ENCODE data around the gene COG6.

Gene COG6

GRCh38 chr13:39655569-39656324 lies at the start of gene COG6:
Gene COG6, plus strand, starts transcription at chr13:39655662. Its CDS starts 65 bp downstream, at chr13:39655727.
- DNase-seq (ENCODE audit: low spot score): peak; percentile 91

DNA sequence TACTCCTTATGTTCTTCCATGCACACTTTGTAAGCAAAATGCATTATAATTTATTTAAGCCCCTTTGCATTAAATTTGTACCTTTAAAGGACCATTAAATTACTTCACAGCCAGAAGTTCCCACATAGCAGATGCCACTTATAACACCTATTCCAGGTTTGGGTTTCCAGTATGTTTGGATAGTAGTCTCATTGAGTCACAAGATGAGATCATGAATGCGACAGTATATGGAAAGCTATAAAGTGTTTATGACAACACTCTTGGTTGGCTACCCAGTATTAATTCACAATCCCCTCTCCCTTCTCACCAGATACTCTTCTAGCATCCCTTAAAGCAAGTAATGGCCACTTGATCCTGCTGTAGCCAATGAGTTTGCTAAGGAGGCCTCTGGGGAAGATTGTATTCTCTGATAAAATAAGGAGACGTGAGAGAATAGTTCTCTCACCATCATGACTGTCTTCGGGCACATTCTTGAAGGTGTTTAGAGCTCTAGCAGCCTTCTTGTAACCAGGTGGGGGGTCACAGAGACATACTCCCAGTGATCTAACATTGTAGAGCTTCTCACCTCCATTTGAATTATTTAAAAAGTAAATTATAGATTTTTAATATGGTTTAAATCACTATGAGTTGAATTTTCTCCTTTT lies 49.7 kb upstream of the COG6 start:
- no peak for DNase-seq (ENCODE audit: low spot score)

GRCh38 chr13:39607876-39608275 lies 47.6 kb upstream of the COG6 start:
- DNase-seq (ENCODE audit: low spot score): no peak

GRCh38 chr13:39612023-39612637 lies 43.3 kb upstream of the COG6 start:
- peak; percentile 48 for DNase-seq (ENCODE audit: low spot score)

- DNase-seq (ENCODE audit: low spot score): peak; percentile 43
These were observed 39.3 kb upstream of the COG6 start for GRCh38 chr13:39616087-39616694.

DNA sequence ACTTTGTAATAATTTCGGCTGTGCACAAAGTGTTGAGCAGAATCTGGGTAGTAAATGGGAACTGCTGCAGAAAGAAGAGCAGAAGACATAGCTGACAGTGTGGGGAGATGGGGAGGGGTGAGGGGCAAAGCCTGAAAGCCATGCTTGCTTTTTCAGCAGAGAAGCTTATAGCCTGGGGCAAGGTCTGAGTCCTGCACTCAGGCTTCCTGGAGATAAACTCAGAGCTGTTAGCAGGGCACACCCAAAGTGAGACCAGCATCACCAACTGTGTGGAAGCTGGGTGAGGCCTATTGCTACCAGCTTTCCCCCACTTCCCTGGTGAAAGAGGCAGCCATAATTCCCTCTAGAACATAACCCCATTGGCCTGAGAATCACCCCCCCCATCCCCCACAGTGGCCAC lies 36.9 kb upstream of the COG6 start:
- DNase-seq (ENCODE audit: low spot score): no peak

DNA sequence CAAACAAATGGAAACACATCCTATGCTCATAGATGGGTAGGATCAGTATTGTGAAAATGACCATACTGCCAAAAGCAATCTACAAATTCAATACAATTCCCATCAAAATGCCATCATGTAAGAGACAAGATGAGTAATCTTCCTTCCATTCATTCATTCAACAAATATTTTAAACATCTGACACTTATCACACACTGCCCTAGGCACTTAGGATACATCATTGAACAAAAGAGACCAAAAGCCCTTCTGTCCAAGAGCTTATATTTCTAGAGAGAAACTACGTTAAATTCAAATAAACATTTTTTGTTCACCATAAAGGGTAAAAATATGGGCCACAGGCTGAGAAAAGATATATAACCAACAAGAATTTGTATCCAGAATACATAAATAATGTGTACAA lies 32.0 kb upstream of the COG6 start:
- DNase-seq (ENCODE audit: low spot score): no peak

DNA sequence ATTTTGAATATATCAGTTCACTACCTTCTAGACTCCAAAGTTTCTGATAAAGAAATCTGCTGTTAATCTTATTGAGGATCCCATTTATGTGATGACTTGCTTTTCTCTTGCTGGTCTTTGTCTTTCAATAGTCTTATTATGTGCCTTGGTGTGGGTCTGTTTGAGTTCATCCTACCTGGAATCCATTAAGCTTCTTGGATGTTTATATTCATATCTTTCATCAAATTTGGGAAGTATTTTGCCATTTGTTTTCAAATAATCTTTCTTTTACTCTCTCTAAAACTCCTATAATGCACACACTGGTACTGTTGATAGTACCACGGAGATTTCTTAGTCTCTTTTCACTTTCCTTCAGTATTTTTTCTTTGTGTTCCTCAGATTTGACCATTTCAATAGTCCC lies 24.2 kb upstream of the COG6 start:
- DNase-seq (ENCODE audit: low spot score): no peak

GRCh38 chr13:39632994-39633393 lies 22.5 kb upstream of the COG6 start:
- no peak for DNase-seq (ENCODE audit: low spot score)

DNA sequence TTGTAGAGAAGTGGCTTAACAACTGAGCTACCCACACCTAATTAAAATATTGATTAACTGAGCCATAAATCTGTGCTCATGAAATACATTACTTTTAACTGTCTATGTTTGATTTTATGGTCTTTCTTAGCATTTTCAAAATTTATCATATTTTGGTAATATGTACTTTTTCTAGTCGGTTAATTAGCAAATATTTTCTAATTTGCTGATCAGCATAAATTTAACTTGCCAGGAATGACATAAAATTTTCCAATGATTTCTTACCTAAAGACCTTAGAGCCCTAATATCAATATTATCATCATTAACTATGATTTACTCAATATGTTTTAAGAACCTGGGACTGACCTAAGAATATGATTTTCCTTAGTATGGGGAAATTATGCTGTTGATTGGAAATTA lies 19.9 kb upstream of the COG6 start:
- no peak for DNase-seq (ENCODE audit: low spot score)

GRCh38 chr13:39637890-39638289 lies 17.6 kb upstream of the COG6 start:
- no peak for DNase-seq (ENCODE audit: low spot score)

GRCh38 chr13:39641645-39642044 lies 13.8 kb upstream of the COG6 start:
- no peak for DNase-seq (ENCODE audit: low spot score)

DNA sequence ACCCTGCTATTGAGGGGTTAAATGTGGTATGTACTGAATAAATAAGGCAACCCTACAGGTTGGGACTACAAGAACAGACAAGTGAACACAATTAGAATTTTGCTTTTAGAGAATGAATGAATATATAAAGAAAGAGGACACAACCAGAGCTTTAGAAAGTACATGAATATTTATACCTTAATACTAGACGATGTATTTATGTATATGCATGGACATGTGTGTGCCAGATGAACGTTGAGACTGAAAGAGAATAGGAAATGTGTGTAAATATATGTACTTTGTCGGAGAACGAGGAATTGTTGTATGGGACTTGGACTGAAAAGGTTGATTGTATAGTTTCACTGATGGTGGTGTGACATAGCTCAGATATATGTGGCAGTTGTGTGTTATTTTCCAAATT lies 9.3 kb upstream of the COG6 start:
- no peak for DNase-seq (ENCODE audit: low spot score)

DNA sequence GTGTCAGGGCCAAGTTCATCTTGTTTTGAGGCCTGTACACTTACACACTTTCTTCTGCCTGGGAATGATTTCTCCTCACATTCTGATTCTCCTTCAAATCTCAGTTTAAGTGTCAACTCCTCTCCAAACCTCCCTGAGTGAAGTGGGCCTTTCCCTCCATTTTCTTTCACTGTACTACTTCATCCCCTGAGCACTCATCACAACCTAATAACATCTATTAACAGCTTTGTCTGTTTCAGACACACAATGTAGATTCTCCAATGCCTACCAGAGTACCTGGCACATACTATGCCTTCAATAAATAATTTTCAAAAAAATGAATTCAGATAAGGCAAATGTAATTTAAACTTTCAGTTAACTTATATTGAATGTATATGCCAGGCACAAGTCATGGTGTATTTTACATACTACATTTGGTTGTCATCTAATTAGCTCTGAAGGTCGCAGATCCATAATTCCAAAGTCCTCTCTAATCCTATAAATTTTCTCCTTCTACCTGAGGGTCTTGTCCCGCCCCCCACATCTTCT lies 357 bp upstream of the COG6 start:
- DNase-seq (ENCODE audit: low spot score): no peak

DNA sequence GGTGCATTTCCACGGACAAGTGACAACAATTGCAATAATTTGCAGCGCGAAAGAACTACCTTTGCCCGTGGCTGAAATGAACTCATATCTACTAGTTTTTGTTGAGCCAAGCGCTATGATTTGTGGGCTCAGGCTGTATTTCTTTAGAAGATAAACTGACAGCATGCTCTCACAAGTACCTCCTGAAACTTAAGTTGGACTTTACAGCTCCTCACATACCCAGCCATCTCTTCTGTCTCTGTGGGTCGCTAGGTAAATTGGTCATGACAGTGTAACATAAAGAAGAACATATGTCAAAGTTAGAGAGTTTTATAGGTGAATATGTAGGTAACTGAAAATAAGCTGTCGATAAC lies 839 bp downstream of the COG6 start:
- no peak for DNase-seq (ENCODE audit: low spot score)

DNA sequence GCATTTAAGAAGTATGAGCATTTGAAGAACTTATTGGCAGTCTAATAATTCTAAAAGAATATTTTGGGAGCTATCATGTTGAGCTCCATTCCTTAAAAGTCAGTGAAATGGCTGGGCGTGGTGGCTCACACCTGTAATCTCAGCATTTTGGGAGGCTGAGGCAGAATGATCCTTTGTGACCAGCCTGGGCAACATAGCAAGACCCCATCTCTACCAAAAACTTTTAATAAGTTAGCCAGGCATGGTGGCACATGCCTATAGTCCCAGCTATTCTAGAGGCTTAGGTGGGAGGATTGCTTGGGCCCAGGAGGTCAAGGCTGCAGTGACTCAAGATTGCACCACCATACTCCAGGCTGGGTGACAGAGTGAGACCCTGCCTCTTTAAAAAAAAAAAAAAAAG lies 8.0 kb downstream of the COG6 start:
- no peak for DNase-seq (ENCODE audit: low spot score)

- DNase-seq (ENCODE audit: low spot score): no peak
These were observed 8.5 kb downstream of the COG6 start for GRCh38 chr13:39663958-39664357.

DNA sequence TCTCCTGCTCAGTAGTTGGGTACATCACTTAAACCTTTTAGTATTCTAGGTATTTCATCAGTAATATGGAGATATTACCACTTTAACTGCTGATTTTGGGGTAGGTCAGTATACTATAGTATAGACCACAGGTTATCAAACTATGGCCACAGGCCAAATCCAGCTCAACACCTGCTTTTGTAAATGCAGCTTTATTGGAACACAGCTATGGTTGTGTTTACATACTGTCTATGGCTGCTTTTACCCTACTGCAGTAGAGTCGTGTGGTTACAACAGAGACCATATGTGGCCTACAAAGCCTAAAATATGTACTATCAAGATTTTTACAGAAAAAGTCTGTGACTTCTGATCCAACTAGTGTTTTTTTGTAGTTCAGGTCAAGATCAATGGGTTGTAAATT lies 10.3 kb downstream of the COG6 start:
- no peak for DNase-seq (ENCODE audit: low spot score)

GRCh38 chr13:39670445-39670844 lies 15.0 kb downstream of the COG6 start:
- DNase-seq (ENCODE audit: low spot score): no peak

DNA sequence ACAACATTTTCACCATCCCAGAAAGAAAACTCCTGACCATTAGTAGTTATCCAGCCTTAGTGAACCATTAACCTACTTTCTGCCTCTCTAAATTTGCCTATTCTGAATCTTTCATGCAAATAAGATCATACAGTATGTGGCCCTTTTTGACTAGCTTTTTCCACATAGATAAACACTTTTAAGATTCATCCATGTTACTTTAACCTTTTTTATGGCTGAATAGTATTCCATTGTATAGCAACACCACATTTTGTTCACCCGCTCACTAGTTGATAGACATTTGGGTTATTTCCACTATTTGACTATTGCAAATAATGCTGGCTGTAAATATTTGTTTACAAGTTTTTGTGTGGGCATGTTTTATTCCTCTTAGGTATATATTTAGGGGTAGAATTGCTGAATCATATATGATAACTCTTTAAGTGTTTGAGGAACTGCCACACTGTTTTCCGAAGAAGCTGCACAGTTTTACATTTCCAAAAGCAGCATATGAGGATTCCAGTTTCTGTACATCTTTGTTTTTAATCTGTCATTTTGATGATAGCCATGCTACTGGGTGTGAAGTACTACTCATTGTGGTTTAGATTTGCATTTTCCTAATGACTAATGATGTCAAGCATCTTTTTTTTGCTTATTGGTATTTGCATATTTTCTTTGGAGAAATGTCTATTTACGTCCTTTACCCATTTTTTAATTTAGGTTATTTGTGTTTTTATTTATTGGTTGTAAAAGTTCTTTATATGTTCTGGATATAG lies 17.1 kb downstream of the COG6 start:
- DNase-seq (ENCODE audit: low spot score): no peak

GRCh38 chr13:39675904-39676303 lies 20.4 kb downstream of the COG6 start:
- DNase-seq (ENCODE audit: low spot score): no peak

GRCh38 chr13:39676315-39676876 lies 20.9 kb downstream of the COG6 start:
- peak; percentile 37 for DNase-seq (ENCODE audit: low spot score)
